22Rv1 (cell line): Measurements from ENCODE around the gene FRAS1.

Experiments
- H3K27ac ChIP-seq: fragments of 450-650 bp; 2 replicates; pipeline ENCODE4 v1.5.1; 2017
- CTCF ChIP-seq: fragments of 450-650 bp; IDR thresholded peaks from 2 replicates; pipeline ENCODE4 v1.5.1; 2017; ENCODE audit warnings: mild to moderate bottlenecking
- ZFX ChIP-seq: fragments of 450-650 bp; IDR thresholded peaks from 2 replicates; pipeline ENCODE4 v1.6.1; 2017; ENCODE audit warnings: antibody characterized with exemption, borderline replicate concordance

FRAS1 gene

GRCh38 chr4:78331186-78331585, 274.1 kb downstream of the FRAS1 start:
- no peak for TF ChIP-seq CTCF
- no peak for TF ChIP-seq ZFX

DNA sequence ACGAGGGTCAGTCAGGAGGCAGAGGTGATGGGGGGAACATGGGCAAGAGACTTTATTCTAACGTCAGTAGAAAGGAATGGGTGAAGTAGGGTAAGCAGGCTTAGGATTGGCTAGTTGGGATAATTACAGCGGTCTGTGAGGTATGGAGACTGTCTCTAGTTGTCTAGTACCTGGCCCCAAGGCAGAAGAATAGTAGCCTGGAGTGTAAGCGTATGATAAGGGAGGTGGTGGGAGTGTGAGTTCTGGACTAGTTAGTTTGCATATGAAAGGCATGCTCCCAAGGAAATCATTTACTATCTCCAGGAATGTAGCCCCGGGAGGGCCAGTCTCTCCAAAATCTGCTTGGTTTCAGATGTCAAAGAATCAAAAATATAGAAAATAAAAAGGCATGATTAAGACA, 274.8 kb downstream of the FRAS1 start:
- TF ChIP-seq CTCF (no peak), ZFX (no peak)
- H3K27ac ChIP-seq, result no peak overlapping the region

More at GRCh38 chr4:78331186-78331585, 274.1 kb downstream of the FRAS1 start:
- no peak overlapping the region for H3K27ac ChIP-seq

GRCh38 chr4:78332976-78333375, 275.9 kb downstream of the FRAS1 start:
- no peak overlapping the region for H3K27ac ChIP-seq
- TF ChIP-seq ZFX (no peak), CTCF (no peak)

DNA sequence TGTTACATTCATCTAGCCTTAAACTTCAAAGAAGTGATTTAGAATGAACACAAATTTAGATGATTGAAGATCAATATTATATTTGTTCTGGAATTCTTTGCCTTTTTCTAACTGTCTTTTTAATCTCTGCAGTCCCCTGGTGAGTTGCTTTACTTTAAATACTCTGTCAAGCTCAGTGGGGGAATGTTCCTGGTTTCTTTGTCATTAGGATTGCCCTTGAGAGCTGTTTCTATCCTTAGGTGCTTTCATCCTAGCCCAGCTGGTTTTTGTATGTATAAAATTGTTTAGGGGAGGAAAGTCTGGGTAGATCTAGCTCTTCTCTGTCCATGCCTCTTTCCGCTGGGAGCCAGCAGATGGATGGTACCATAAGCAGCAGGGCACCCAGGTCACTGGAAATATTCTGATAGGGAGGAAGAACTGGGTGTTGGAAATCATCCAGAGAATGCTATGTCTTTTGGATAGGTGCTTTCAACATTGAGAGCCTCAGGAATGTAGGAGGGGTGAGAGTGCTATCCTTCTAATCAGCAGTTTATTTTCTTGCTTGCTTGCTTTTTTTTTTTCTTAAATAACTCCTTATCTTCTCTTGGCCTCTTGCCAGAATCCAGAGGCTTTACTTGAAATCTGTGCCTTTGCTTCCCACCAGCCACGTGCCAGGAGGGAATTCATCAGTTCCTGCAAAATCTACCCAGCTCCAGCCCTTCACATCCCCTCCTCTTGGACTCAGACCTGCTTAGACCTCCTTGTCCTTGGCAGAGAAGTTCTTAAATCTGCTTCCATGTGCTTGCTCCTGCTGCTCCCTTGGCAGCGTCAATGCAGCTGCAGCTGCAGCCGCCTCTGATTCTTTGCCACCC, 279.2 kb downstream of the FRAS1 start:
- no peak for TF ChIP-seq ZFX
- TF ChIP-seq CTCF, result no peak
- H3K27ac ChIP-seq, result no peak overlapping the region

- no peak overlapping the region for H3K27ac ChIP-seq
- TF ChIP-seq CTCF (no peak), ZFX (no peak)
Measured at GRCh38 chr4:78337244-78338020, 280.3 kb downstream of the FRAS1 start.

DNA sequence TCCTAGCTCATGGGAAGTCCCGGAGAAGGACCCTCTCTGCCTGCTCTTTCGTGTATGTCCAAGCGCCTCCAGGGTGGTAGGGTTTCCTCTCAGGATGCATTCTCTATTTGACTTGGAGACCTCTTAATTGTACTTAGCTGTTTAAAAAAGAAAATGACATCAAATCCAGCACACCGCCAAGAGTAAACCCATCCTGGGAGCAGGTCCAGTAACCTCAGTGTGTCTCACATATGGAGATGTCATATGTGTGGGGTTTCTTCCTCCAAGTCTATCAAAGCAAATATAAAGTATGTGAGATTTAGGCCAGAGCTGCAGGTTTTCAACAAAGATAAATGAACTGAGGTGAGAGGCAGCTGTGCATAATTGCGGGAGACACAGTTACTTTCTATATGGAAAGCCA, 285.0 kb downstream of the FRAS1 start:
- TF ChIP-seq CTCF (no peak), ZFX (no peak)
- no peak overlapping the region for H3K27ac ChIP-seq

GRCh38 chr4:78343682-78344081, 286.6 kb downstream of the FRAS1 start:
- H3K27ac ChIP-seq, result no peak overlapping the region
- TF ChIP-seq CTCF (no peak), ZFX (no peak)
